ENCODE results near the gene CAV2.

CAV2 gene

DNA sequence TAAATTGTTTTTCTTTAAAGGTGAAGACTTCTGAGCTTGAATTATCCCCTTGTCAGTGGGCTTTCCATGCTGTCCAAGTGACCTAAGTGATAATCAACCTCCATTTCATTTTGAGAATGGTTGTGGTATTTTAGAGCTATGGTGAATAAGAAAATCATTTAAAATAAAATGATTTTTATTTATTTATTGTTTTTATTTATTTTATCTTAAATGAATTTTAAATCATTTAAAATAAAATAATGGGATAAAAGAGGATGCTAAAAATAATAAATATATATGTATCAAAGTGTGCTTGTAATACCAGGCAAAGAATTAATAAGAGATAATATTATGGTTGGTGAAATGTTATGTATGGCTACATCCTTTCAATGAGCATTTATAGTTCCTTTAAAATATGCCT, 49.8 kb downstream of the CAV2 start:
- DNase-seq, result no peak

DNA sequence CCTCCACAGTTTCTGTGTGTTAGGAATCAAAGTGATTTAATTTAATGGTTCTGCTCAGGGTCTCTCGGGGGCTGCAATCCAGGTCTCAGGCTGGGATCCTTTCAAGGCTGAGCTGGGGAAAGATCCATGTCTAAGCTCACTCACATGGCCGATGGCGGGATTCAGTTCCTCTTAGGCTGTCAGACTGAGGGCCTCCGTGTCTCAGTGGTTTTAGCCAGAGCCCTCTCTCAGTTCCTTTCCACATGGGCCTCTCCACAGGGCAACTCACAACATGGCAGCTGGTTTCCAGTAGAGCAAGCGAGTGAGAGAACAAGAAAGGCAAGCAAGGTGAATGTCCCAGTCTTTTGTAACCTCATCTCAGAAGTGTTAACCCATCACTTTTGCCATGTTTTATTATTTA, 52.2 kb downstream of the CAV2 start:
- no peak for DNase-seq

DNA sequence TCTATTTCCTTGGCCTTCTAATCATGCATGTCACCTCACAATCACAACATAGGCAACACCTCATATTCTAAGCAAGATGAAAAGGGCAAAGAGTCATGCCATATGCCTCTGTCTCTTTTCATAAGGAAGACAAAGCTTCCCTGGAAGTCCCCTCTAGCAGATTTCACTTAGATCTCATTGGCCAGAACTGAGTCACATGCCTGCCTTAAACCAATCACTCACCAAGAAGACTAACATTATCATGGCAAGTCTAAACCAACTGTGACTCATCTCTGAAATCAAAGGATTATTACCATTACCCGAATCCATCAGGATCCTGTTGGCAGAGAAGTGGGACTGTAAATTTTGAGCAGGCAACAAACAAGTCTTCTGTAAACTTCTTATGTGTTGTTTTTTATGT, 53.1 kb downstream of the CAV2 start:
- DNase-seq, result no peak

DNA sequence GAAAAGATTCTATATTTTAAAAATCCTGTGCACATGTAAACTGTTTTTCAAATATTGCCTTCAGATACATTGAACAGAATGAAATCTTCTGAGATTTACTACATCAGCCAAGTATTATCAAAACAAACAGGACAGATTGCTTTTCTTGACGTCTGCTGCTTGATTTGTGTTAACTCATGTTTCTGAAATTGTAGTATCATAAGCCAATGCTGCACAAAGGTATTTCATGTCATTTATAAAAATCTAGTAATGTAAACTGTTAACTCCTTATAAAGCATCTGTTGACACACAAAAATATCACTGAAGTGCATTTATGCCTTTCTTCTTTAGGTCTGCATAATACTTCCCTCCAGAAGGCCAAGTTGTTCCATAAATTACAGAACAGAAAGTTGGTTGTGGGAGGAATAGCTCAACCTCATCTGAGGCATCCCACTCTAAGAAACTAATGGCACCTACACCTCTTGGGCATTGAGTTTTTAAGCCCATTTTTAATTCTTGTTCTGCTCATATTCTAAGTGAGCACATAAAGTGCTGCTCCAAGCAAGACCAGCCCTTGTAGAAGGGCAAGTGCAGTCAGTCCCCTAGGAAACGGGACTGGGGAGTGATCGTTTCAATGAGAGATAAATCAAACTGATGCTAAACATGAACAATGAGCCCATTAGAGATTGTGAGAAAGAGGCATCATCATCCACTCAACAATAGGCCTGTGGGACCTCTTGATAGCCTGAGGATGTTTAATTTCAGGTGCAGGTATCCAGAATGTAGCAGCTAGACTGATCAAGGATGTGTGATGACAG, 53.8 kb downstream of the CAV2 start:
- DNase-seq, result no peak

DNA sequence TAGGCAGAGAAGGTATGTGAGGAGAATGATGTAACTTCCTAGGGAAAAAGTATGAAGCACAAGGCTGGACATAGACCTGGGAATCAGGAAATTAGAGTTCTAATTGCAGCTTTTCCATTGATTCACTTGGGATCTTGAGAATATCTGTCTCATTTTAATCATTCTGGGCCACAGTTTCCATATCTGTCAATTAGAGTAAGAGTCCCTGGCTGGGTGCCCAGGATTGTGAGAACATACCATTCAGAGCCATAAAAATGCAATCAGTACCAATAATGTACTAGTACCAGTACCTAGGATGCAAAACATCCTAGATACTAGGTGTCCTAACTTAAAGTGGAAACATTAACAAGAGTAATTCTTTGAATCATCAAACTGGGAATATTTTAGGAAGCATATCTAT, 54.9 kb downstream of the CAV2 start:
- DNase-seq, result no peak

DNA sequence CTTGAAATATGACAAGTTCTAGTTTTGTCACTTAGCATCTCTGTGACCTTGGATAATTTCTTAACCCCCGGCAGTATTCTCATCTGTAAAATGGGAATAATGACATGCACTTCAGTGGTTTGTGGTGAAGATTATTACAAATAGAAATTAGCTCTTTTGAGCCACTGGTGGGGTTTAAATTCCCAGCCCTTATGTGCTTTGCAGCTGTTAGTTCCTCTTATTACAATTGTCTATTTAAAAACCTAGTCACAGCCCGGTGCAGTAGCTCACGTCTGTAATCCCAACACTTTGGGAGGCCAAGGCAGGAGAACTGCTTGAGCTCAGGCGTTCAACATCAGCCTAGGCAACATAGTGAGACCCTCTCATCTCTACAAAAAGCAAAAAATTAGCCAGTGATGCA, 55.4 kb downstream of the CAV2 start:
- no peak for DNase-seq

DNA sequence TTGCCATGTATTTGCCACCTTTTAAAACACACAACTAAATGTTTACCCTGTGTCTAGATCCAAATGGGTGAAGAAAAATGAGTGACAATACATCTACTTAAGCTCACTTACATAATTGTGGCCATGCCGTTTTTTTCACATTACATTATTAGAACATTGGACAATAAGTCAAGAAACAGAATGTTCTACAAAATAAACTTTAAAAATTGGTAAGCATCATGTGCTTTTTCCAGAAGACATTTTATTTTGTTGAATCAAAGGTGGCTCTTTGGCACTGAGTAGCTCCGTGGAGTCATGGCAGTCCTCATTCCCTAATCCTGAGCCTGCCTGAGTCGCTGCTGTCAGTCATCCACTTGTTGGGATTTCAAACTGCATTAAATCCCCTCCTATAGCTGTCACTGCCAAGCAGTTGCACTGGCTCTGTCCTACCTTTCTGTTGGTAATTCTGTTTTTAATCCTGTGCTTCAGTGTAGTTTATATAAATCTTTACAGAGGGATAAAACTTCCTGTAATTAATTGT, 57.6 kb downstream of the CAV2 start:
- DNase-seq, result no peak

DNA sequence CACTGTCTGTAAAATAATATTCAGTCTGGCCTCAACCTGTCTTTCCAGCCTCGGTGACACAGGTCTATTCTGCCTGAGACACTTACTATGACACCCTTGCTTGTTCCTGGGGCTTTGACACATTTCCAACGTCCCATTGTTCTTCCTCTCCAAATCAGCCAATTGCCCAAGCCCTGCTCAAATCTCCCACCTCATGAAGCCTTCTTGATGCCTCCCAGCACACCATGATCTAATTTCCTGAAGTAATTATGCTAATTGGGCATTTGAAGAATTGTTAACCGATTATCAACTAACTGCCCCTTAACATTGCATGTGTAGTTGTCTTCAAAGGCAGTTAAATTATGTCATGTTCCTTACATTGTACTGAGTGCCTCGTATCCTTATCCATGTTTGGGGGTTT, 58.4 kb downstream of the CAV2 start:
- no peak for DNase-seq

Measured in stimulated activated naive CD4-positive, alpha-beta T cell treated with Interleukin-2 at 50 U/mL for 16 hours (primary cell).